ENCODE data around the gene LIN54. TPM values are rescaled to one million over a fixed set of nuclear protein-coding genes. Genes with fewer than 3 reads are reported as not detected.

The LIN54 gene
- total RNA-seq, 1 experiment from 2014 or later: 12.7 TPM

DNA sequence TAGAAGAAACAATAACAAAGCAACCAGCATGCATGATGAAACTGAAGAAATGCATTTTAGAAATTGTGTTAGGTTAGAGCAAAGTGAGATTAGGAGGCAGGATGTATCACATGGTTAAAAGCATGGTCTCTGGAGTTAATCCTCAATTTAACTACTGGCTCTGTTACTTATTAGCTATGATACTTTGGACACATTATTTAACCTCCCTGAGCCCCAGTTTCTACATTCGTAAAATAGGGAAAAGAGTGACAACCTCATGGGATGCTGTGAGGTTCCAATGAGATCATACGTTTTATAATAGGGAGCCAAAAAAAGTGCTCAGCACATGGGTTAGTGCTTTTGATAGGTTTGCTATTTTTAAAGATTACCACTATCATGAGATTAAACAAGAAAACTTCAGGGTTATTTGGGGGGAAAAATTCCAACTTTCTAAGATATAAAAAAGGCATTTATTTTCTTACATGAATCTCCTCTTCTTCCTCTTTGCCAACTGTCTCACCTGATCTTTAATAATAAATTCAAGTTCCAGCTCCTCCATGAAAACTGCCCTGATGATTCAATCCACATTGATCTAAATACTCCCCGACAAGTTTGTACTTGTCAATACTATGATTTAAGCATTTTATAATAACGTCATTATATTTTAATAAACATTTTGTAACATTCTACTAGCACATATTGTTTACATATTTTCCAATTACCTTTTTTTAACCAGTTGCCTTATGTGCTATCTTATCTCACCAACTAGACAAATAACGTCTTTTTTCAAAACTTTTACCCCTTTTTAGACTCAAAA is 124.3 kb downstream of the LIN54 start (continued):
- TF ChIP-seq, protein P1, sequence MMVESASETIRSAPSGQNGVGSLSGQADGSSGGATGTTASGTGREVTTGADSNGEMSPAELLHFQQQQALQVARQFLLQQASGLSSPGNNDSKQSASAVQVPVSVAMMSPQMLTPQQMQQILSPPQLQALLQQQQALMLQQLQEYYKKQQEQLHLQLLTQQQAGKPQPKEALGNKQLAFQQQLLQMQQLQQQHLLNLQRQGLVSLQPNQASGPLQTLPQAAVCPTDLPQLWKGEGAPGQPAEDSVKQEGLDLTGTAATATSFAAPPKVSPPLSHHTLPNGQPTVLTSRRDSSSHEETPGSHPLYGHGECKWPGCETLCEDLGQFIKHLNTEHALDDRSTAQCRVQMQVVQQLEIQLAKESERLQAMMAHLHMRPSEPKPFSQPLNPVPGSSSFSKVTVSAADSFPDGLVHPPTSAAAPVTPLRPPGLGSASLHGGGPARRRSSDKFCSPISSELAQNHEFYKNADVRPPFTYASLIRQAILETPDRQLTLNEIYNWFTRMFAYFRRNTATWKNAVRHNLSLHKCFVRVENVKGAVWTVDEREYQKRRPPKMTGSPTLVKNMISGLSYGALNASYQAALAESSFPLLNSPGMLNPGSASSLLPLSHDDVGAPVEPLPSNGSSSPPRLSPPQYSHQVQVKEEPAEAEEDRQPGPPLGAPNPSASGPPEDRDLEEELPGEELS (CRISPR knock-in tag; IDR thresholded peaks at IDR 0.05): no peak
- TF ChIP-seq SP1 (CRISPR knock-in tag; conservative IDR thresholded peaks at IDR 0.05) (no peak), SOX15 (CRISPR knock-in tag; IDR thresholded peaks at IDR 0.05) (no peak)

DNA sequence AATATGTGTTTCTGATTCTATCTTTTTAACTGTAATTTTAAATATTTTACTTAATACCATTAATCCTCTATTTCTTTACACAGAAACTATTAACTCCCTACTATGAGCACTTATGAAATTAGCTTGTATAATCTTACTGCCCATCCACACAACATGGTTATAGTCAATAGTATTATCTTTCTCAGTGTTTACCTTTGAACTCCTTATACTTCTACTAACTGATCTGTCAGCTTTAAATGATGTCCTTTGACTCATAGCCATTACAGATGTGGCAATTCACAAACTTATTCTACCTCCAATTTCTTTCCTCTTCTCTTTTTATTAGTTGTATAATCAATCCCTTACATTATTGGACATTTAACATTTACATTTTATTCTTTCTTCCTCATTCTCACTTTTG is 125.2 kb downstream of the LIN54 start:
- Mint-ChIP-seq H3K36me3 (peaks cover 9% of the 10 kb centered on the region), H3K4me3 (no peak overlapping the region), H3K27me3 (ENCODE audit: low read depth) (no peaks in the 10 kb centered on the region), H3K4me1 (peaks cover 17% of the 10 kb centered on the region), H3K9me3 (no peaks in the 10 kb centered on the region), H3K27ac (no peak overlapping the region)
- ChIA-PET CTCF (no interaction called here), POLR2A (no interaction called here)
- ATAC-seq (no peak), DNase-seq (ENCODE audit: low spot score) (no peak)
- TF ChIP-seq GTF2I (CRISPR knock-in tag; conservative IDR thresholded peaks at IDR 0.05) (no peak), SOX15 (CRISPR knock-in tag; IDR thresholded peaks at IDR 0.05) (no peak), CREM (CRISPR knock-in tag; IDR thresholded peaks at IDR 0.05) (no peak), CREB1 (CRISPR knock-in tag; IDR thresholded peaks at IDR 0.05) (no peak), GRHL2 (CRISPR knock-in tag; IDR thresholded peaks at IDR 0.05; ENCODE audit: insufficient replicate concordance, severe bottlenecking) (no peak), EMX1 (CRISPR knock-in tag; IDR thresholded peaks at IDR 0.05) (no peak)
- TF ChIP-seq, protein P2, sequence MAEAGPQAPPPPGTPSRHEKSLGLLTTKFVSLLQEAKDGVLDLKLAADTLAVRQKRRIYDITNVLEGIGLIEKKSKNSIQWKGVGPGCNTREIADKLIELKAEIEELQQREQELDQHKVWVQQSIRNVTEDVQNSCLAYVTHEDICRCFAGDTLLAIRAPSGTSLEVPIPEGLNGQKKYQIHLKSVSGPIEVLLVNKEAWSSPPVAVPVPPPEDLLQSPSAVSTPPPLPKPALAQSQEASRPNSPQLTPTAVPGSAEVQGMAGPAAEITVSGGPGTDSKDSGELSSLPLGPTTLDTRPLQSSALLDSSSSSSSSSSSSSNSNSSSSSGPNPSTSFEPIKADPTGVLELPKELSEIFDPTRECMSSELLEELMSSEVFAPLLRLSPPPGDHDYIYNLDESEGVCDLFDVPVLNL (CRISPR knock-in tag; IDR thresholded peaks at IDR 0.05; ENCODE audit: borderline replicate concordance, low read depth): no peak
- TF ChIP-seq, protein P3, sequence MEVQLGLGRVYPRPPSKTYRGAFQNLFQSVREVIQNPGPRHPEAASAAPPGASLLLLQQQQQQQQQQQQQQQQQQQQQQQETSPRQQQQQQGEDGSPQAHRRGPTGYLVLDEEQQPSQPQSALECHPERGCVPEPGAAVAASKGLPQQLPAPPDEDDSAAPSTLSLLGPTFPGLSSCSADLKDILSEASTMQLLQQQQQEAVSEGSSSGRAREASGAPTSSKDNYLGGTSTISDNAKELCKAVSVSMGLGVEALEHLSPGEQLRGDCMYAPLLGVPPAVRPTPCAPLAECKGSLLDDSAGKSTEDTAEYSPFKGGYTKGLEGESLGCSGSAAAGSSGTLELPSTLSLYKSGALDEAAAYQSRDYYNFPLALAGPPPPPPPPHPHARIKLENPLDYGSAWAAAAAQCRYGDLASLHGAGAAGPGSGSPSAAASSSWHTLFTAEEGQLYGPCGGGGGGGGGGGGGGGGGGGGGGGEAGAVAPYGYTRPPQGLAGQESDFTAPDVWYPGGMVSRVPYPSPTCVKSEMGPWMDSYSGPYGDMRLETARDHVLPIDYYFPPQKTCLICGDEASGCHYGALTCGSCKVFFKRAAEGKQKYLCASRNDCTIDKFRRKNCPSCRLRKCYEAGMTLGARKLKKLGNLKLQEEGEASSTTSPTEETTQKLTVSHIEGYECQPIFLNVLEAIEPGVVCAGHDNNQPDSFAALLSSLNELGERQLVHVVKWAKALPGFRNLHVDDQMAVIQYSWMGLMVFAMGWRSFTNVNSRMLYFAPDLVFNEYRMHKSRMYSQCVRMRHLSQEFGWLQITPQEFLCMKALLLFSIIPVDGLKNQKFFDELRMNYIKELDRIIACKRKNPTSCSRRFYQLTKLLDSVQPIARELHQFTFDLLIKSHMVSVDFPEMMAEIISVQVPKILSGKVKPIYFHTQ (CRISPR knock-in tag; IDR thresholded peaks at IDR 0.05): no peak
- TF ChIP-seq, protein P4, sequence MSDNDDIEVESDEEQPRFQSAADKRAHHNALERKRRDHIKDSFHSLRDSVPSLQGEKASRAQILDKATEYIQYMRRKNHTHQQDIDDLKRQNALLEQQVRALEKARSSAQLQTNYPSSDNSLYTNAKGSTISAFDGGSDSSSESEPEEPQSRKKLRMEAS (CRISPR knock-in tag; IDR thresholded peaks at IDR 0.05): no peak

Other genes starting within 250 kb of the LIN54 start
- 4.6 to 6.3 TPM (median 4.9 TPM) in 3 replicates for gene SCD5, start 212.0 kb downstream of the LIN54 start, total RNA-seq (2021)
- gene SEC31A, start 119.7 kb downstream of the LIN54 start, total RNA-seq (2021): 106 to 137 TPM (median 122 TPM) in 3 replicates
- gene THAP9, start 110.1 kb downstream of the LIN54 start, total RNA-seq (2021): 16.8 to 17.7 TPM (median 17.0 TPM) in 3 replicates
- 26.9 to 30.9 TPM (median 28.7 TPM) in 3 replicates for gene COPS4, start 24.4 kb upstream of the LIN54 start, total RNA-seq (2021)
- 1.4 to 3.1 TPM (median 1.6 TPM) in 3 replicates for gene PLAC8, start 103.9 kb upstream of the LIN54 start, total RNA-seq (2021)